Effector CD8-positive, alpha-beta T cell (primary cell): ENCODE data around the gene USP12.
"Not testable (repeated sequence)": the region's sequence is repeated elsewhere in the genome, so short reads cannot be mapped to it uniquely, and the experiment has no call there.

Experiments used
- DNase-seq: peaks from one replicate; lab custom pipeline; 2025; lab: John Stamatoyannopoulos, UW

USP12 gene

DNA sequence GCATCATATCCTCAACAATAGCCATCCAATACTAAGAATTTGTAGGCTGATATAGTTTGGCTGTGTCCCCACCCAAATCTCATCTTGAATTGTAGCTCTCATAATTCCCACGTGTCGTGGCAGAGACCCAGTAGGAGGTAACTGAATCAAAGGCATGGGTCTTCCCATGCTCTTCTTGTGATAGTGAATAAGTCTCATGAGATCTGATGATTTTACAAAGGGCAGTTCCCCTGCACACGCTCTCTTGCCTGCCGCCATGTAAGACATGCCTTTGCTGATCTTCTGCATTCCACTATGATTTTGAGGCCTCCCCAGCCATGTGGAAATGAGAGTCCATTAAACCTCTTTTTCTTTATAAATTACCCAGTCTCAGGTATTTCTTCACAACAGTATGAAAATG is 48.2 kb downstream of the USP12 start:
- DNase-seq, result not testable (repeated sequence)

DNA sequence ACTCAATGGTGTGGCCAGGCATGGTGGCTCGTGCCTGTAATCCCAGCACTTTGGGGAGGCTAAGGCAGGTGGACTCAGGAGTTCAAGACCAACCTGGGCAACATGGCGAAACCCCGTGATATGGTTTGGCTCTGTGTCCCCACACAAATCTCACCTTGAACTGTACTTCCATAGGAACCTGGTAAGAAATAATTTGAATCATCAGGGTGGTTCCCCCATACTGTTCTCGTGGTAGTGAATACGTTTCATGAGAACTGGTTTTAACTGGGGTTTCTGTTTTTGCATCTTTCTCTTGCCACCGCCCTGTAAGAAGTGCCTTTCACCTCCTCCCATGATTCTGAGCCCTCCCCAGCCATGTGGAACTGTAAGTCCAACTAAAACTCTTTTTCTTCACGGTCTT is 49.6 kb downstream of the USP12 start:
- DNase-seq, result no peak

DNA sequence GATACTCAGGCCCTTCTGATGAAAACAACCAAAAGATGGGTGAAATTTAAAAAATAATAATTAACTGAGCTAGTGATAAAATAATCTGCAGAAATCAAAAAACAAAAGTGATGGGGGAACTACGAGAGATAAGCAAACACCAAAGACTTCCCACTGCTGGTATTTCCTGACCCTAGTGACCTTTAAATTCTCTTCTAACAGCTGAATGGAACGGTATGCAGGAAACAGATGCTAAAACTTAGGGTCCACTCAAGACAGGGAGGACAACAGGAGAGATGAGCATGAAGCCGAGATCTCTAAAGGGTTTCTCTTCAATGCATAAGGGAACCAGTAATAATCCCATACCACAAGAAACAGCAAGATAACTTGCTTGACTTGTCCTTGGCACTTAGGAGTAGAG is 50.8 kb downstream of the USP12 start:
- no peak for DNase-seq

DNA sequence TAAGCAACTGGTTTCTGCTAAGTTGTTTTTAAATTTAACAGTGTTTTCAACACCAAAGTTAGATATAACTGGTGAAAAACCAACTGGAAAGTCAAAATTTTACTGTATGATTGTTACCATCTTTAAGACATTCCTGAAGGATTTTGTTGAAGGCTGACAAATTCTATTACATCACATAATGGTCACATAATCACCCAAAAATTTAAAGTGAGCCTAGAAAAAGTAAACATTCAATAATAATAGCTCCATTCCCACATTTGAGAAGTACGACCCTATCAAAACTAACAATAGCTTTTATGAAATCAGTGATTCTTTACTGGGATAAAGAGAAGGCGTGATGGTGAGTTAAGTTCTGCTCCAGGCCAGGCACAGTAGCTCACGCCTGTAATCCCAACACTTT is 51.6 kb downstream of the USP12 start:
- DNase-seq, result no peak

DNA sequence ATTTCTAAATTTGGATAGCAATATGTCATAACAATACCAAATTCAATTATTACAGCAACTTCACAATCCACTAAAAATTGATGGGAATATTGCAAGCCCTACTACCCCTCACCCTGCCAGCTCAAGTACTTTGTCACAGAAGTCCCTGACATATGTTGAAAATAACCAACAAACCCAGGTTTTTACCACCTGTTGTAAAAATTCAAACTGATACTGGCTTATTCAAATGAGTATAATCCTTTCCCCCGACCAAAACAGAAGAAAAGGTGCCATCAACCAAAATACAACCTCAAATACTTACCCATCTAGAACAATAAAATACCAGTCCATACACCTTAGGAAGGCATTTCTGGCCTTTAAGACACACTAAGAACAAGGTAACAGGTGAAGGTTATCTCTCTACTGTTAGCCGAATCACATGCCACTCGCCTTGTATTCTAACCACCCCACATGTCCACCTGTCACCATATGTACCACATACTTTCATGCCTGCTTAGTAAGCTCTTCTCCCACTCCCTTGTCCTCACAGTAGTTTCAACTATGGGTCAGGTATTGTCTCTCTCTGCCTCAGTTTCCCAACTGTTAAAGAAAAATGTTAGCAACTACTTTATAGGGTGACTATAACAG is 53.1 kb downstream of the USP12 start:
- no peak for DNase-seq

DNA sequence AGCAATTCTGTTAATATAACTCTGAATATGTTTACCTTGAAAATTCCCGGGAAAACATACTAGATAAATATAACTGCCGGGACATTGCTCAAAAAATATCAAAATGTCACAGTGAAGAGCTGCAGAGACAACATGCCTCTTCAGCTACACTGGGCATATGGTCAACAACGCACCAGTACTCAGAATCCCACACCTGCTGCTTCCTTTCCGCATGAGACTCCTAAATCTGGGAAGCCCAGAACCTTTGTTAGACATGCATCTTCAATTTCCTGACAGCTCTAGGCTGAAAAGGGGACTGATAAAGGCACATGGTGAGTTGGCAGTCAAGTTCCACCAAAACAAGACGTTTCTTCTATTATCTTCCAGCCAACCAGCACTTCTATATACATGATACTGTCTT is 53.7 kb downstream of the USP12 start:
- DNase-seq, result no peak

DNA sequence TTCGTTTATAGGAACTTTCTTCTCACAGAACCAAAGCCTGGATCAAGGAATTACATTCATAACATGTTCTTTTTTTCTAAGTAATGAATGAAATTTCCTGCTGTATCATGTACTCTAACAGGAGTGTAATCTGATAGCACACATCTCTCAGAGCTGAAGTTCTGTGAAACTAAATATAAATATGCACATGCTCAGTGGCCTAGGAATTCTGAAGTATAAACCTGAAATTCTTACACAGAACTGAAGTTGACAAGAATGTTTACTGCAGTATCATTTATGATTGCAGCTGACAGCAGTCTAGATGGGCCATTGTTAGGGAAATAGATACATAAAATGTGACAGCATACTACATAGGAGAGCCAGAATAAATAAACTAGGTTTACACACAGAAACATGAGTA is 54.5 kb downstream of the USP12 start:
- DNase-seq, result no peak

DNA sequence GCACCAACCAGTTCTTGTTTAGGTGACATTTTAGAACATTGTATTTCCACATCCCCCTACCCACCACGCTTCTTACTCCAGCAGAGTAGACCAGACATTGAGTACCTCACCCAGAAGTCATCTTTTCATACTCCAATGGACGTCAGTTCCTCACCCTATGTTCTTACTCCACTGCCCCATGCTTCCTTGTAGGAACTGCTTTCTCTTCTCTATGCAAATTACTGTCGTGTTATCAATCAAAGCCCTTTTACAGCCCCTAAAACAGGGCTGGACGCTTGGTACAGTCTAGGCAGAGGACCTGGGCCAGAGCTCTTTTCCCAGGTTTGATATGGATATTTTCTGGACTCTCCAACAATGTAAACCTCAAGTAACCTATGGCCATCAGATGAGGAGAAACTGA is 58.2 kb downstream of the USP12 start:
- no peak for DNase-seq

DNA sequence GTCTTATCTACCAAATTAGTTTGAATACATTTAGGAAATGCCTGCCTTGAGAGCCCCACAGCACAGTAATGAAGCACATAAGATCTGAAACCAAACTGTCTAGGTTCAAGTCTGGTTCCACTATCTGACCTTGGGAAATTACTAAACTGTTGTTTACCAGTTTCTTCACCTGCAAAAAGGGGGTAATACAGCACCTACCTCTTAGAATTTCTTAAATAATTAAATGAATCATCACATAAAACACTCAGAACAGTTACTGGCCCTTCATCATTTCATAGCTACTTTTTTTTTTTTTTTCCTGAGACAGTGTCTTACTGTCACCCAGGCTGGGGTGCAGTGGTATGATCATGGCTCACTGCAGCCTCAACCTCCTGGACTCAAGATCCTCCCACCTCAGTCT is 59.6 kb downstream of the USP12 start:
- no peak for DNase-seq

DNA sequence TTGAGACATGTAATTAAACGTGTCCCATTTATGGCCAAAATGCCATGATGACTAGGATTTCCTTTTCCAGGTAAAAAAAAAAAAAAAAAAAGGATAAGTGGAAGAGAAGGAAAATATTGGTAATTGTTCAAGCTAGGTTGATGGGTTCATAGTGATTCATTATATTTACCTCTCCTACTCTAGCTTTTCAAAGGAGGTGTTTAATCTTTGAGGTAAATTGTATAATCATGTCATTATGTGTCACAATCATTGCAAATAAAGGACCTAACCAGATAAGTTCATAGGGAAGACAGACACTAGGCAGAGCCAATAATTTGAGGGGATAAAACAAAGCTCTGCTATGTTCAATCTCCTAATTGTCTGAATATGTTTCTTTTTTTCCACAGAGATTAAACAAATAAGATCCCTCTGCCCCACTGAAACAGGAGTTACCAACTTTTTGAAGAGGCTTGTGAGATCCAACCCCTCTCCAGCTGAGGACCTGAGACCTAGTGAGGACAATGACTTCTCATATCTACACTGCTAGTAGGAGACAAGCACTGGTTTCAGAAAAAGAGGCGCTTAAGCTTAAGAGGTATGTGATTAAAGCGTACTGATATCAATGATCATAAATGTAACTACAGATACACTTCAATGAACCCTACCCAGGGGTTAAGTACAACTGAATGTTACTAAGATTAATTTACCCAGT is 61.4 kb downstream of the USP12 start:
- no peak for DNase-seq

DNA sequence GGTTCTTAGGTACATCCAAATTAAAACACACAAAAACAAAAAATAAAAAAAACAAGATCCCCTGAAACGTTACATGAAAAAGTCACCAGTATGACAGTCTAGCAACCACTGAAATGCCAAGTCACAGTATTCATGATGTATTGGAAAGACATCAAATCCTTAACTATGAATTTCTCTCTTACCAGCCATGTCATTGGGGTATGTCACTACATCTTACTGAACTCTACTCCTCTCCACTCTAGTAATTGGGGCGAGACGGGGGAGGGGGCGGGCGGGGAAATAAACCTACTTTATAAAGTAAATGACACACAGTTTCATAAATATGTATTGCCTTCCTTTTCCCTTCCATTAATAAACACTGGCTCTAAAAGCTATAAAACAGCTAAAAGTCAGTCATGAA is 65.5 kb downstream of the USP12 start:
- no peak for DNase-seq

DNA sequence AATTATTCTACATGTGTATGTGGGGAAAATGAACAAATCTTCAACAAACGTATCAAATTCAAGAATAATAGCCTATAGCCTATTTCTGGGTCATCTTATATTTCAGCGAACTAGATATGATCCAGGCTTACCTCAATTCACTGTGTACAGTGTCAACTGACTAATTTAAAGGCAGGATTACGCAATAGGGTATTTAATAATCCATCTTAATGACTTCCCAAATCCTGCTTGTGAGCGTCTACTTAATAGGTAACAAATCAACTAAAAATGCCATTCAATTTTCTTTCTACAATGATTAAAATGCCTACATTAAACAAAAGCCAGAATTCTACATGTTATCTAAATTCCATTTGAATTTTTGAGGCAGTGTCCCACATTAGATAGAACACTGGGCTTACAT is 67.0 kb downstream of the USP12 start:
- no peak for DNase-seq

DNA sequence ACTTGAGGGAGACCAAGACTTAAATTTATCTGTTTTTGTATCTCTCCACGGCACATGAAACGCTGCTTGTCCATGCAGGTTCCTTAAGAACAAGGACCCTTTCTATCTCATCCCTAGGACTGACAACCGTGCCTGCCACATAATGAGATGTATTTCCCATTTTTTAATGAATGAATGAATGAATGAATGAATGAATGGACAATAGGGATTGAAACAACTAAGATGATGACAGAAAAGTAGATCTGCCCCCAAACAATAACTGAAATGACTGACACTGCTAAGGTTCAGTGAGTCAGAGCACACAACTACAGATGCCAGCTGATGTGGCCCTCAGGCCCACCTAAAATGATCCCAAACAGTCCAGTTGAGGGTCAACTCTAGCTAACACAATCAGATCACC is 69.8 kb downstream of the USP12 start:
- DNase-seq, result no peak

DNA sequence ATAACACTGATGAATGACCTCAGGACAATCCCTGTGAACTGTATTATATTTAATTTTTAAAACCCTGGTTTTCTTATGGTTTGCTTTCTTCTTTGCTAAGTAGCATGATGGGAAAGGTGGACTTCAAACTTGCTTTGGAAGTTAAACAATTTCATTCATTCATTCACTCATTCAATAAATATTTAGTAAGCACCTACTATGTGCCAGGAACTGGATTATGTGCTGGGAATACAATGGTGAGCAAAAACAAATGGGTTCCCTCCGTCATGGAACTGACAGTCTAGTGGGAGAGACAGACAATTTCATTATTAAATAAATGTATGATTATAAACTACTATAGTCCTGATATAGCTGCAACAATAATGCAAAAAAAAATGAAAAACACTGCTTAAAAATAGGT is 70.3 kb downstream of the USP12 start:
- DNase-seq, result no peak

DNA sequence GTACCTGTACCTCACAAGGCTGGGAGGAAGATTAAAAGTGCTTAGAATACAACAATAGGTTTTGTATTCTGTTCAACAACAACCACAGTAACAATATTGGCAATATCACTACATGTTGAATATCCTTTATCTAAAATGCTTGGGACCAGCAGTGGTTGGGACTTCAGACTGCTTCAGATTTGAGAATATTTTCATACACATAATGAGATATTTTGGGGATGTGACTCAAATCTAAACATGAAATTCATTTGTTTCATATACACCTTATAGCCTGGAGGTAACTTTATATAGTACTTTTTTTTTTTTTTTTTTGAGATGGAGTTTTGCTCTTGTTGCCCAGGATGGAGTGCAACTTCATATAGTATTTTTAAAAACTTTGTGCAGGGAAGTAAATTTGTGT is 73.9 kb downstream of the USP12 start:
- DNase-seq, result no peak

DNA sequence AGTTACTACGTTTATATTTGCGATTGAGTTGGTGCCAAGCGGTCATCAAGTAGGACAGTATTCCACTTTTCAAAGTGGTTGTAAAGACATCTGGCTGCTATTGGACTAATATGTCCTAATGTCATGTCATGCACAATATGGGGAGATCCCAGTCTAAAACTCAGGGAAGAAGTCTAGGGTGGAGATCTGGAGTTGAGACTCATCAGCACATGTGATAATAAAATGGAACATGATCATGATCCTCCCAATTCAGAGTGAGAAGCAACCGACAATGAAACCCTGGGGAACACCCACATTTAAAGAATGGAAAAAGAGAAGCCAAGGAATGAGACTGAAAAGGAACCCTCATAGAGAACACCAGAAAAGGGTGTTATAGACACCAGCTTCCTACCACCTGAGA is 80.2 kb downstream of the USP12 start:
- DNase-seq, result no peak

DNA sequence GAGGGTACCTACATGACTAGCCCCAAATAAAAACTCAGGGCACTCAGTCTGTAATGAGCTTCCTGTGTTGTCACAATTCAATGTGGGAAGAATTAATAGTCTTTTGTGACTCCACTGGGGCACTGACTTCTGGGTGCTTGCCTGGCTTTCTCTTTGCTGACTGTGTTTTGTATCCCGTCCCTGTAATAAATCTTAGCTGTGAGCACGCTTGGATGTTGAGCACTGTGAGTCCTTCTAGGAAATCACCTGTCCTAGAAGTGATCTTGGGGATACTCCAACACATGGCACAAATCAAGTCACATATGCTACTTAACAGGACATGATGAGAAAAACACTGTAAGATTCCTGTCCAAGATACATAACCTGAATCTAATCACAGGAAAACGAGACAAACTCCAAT is 83.0 kb downstream of the USP12 start:
- DNase-seq, result no peak

DNA sequence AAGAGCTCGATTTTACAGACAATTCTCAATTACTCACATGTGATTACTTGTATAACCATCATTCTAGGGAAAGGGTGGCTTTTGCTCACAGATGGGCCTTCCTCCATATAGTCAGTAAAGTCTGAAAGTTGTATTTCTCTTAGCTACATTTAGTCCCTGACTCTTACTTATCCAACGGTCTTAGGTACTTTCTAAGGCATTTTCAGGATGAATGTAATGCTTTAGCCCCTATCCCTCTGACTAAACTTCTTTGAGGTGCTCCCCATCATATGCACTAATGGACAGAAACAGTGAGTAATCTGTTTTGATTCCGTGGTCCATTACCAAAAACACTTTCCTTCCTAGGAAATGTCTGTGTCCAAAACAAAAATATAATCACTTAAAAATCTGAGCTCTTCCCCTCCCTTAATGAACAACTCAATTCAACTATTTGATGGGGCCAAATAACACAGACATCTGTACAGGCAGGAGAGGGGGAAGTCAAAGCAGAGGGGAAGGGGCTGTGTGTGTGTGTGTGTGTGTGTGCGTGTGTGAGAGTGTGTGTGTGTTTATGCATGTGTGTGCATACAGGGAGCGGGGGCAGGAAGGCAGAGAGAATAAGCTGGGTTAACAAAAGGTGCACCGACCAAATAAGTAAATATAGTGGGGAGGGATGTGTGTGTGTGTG is 84.9 kb downstream of the USP12 start:
- no peak for DNase-seq

DNA sequence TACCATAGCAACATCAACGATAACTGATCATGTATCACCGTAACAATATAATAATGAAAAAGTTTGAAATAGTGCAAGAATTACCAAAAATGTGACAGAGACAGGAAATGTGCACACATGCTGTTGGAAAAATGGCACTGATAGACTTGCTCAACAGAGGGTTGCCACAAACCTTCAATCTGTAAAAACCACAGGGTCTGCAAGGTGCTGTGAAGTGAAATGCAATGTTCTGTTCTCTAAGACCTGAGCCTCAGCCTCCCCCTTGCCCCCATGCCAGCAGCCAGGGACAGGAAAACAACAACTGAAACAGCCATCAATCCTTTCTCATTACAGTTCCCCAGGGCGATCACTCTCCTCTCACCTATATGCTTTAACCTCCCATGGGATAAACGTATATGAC is 88.4 kb downstream of the USP12 start:
- DNase-seq, result no peak

DNA sequence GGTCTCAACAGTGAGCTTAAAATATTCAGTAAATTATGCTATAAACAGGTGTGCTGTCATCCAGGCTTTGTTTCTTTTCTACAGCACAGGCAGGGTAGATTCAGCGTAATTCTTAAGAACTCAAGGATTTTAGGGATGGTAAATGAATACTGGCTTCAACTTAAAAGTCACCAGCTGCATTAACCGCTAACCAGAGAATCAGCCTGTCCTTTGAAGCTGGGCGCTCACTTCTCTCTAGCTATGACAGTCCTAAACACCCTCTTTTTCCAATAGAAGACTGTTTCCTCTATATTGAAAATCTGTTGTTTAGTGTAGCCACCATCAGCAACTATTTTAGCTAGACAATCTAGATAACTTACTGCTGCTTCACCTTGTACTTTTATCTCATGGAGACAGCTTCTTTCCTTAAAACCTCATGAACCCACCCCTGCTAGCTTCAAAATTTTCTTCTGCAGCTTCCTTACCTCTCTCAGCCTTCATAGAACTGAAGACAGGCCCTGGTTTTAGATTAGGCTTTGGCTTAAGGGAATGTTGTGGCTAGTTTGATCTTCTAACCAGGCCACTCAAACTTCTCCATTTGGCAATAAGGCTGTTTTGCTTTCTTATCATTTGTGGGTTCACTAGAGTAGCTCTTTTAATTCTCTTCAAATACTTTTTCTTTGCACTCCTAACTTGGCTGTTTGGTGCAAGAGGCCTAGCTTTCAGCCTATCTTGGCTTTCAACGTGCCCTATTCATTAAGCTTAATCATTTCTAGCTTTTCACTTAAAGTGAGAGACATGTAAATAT is 89.5 kb downstream of the USP12 start:
- DNase-seq, result no peak

DNA sequence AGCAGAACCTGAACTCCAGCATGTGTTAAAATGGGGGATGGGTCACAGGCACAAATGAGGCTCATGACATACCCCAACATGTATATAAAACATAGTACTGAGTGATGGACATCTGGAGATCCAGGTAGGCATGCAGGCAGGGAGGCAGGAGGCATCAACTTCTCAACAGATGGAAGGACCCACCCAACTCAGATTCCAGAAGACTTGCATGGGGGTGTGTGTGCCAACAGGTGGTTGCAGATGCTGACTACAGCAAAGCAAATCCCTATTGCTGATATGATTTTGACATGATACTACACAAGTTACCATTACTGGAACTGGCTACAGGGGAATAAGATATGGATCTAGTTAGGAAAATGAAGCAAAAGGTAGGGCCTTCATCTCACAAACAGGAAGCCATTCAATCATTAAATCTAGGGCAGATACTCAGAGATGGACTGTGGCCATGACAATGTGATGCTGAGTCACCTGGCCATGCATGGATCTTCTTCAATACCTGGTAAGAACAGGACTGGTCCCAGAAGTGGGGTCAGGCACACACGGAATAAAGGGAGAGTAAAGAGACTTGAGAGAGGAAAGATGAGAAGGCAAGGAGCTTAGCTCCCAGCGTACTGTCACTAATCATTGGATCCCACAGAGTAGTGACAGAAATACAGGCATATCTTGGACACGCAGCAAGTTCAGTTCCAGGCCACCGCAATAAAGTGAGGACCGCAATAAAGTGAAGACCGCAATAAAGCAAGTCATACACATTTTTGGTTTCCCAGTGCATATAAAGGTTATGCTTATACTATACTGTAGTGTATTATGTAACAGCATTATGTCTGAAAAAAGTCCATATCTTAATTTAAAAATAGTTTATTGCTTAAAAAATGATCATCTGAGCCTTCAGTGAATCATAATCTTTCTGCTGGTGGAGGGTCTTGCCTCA is 91.3 kb downstream of the USP12 start:
- no peak for DNase-seq
